Mesendoderm (in vitro differentiated cells): Measurements from ENCODE around the gene CST9.
"Not testable (repeated sequence)": the region's sequence is repeated elsewhere in the genome, so short reads cannot be mapped to it uniquely, and the experiment has no call there.

Experiments
- DNase-seq: peaks from one replicate; pipeline ENCODE4 v3.0.0; 2013
- H2AK5ac ChIP-seq: 2 replicates; pipeline ENCODE4 v1.6.1; 2013; ENCODE audit warnings: low read length, inconsistent platforms
- H2BK120ac ChIP-seq: 2 replicates; pipeline ENCODE4 v1.6.1; 2013; ENCODE audit warnings: low read depth, mild to moderate bottlenecking, low read length, moderate library complexity, mixed read lengths
- H2BK15ac ChIP-seq: replicated peaks from 2 replicates; pipeline ENCODE4 v1.6.1; 2013; ENCODE audit warnings: low read depth, mild to moderate bottlenecking, moderate library complexity
- H2BK5ac ChIP-seq: 2 replicates; pipeline ENCODE4 v1.6.1; 2013; ENCODE audit warnings: low read length, inconsistent platforms
- H3K18ac ChIP-seq: 2 replicates; pipeline ENCODE4 v1.6.1; 2013; ENCODE audit warnings: mild to moderate bottlenecking, low read length, mixed read lengths
- H3K23ac ChIP-seq: one replicate; pipeline ENCODE4 v1.6.1; 2013; ENCODE audit warnings: low read length
- H3K27ac ChIP-seq: 2 replicates; pipeline ENCODE4 v1.5.1; 2013; ENCODE audit warnings: low read depth, mild to moderate bottlenecking, inconsistent platforms, low read length, moderate library complexity
- H3K27me3 ChIP-seq: 2 replicates; pipeline ENCODE4 v1.6.1; 2013; ENCODE audit warnings: low read length, control low read depth, mild to moderate bottlenecking, inconsistent platforms; ENCODE audit not compliant: insufficient read depth, poor library complexity
- H3K36me3 ChIP-seq: 2 replicates; pipeline ENCODE4 v1.6.1; 2013; ENCODE audit warnings: low read length, inconsistent platforms; ENCODE audit not compliant: control insufficient read depth, insufficient read depth
- H3K4ac ChIP-seq: one replicate; pipeline ENCODE4 v1.6.1; 2013; ENCODE audit warnings: low read depth, mild to moderate bottlenecking, low read length, moderate library complexity
- H3K4me1 ChIP-seq: 2 replicates; pipeline ENCODE4 v1.6.1; 2013; ENCODE audit warnings: low read depth, low read length, inconsistent platforms; ENCODE audit not compliant: control insufficient read depth
- H3K4me2 ChIP-seq: 2 replicates; pipeline ENCODE4 v1.6.1; 2013; ENCODE audit warnings: low read length
- H3K4me3 ChIP-seq: 2 replicates; pipeline ENCODE4 v1.5.1; 2013; ENCODE audit warnings: mild to moderate bottlenecking, low read length
- H3K56ac ChIP-seq: one replicate; pipeline ENCODE4 v1.6.1; 2013; ENCODE audit warnings: low read length
- H3K79me1 ChIP-seq: 2 replicates; pipeline ENCODE4 v1.6.1; 2013; ENCODE audit warnings: low read length, inconsistent platforms
- H3K79me2 ChIP-seq: 2 replicates; pipeline ENCODE4 v1.6.1; 2013; ENCODE audit warnings: mild to moderate bottlenecking, low read length; ENCODE audit not compliant: control insufficient read depth, insufficient read depth
- H3K9ac ChIP-seq: 2 replicates; pipeline ENCODE4 v1.6.1; 2013; ENCODE audit warnings: low read length, inconsistent platforms
- H4K5ac ChIP-seq: one replicate; pipeline ENCODE4 v1.6.1; 2013; ENCODE audit warnings: low read length
- H4K8ac ChIP-seq: one replicate; pipeline ENCODE4 v1.6.1; 2013; ENCODE audit warnings: low read depth, mild to moderate bottlenecking, control low read depth, low read length, moderate library complexity
- WGBS: extraction: QIAGEN DNeasy Blood & Tissue Kit; methylation state at CpG from one replicate; pipeline ENCODE4 v1.1.7; 2013; ENCODE audit warnings: low lambda C conversion rate, missing lambda C conversion rate; ENCODE audit not compliant: insufficient coverage; ENCODE audit errors: extremely low coverage; 5-methylcytosine and 5-hydroxymethylcytosine counted together

CST9 gene

DNA sequence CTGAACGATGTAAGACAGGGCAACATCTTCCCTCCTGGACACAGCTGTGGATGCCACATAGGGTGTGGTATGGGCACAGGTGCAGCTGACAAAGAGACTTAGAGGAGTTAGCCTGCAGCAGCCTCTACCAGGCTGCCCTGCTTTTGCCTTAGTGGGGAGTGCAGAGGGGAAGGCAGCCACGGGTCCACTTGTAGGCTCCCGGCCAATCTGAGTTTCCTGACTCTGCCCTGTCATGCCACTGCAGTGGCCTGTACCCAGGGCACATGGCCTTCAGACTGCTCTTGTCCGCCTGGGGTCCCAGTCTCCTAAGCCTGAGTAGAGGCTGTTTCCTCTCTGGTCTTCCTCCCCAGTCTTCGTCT, 20.3 kb downstream of the CST9 start:
- H3K18ac ChIP-seq = no peak overlapping the region
- no CpG with 5 or more reads among the region's 5 CpGs for WGBS
- no peak overlapping the region for H2BK5ac ChIP-seq
- H3K4me1 ChIP-seq = no peaks in the 10 kb centered on the region
- H2AK5ac ChIP-seq = no peak overlapping the region
- no peak overlapping the region for H3K9ac ChIP-seq
- no peak overlapping the region for H4K5ac ChIP-seq
- no peaks in the 10 kb centered on the region for H3K79me2 ChIP-seq
- H3K4me2 ChIP-seq = no peak overlapping the region
- H3K36me3 ChIP-seq = no peaks in the 10 kb centered on the region
- no peaks in the 10 kb centered on the region for H3K27me3 ChIP-seq
- no peak overlapping the region for H2BK120ac ChIP-seq
- DNase-seq = no peak
- no peaks in the 10 kb centered on the region for H3K79me1 ChIP-seq
- H3K56ac ChIP-seq = no peak overlapping the region
- no peak overlapping the region for H3K23ac ChIP-seq
- H2BK15ac ChIP-seq = no peak overlapping the region
- no peak overlapping the region for H4K8ac ChIP-seq
- no peak overlapping the region for H3K4ac ChIP-seq
- H3K4me3 ChIP-seq = no peak overlapping the region
- H3K27ac ChIP-seq = no peak overlapping the region

DNA sequence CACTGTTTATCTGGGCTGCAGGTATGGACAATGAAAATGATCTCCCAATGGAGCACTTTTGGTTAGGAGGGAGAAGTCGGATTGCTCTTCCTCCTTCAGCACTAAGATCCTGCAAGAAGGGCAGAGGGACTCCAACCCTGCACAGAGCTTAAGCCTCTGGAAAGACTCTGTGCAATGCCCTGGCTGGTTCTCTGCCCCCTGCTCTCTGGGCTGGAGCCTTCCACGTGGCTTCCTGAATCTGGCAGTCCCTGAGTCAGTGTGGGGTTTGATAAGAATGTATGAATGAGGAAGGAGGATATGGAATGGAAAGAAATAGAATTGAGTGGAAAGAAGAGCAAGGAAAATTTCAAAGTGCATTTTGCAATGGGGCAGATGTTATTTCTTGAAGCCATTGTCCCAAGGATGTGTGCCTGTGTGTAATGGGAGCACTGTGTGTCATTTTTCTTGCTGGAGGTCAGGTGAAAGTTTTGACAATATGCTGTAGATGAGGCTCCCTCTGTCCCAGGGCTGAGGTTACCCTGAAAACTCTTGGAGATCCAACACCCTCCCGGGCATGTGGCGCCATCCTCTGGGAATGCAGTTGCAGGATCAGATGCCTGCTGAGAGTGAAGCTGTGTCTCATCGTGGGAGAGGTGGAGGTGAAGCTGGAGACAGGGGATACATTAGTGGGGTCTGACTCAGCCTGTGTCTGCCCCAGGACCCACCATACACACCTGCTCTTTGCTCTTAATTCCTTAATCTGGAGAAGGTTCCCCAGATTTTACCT, 21.1 kb downstream of the CST9 start:
- H4K8ac ChIP-seq = no peak overlapping the region
- H3K4me2 ChIP-seq = no peak overlapping the region
- DNase-seq = no peak
- no peak overlapping the region for H2AK5ac ChIP-seq
- no peak overlapping the region for H2BK5ac ChIP-seq
- H3K4me1 ChIP-seq = no peaks in the 10 kb centered on the region
- H3K79me2 ChIP-seq = no peaks in the 10 kb centered on the region
- no peak overlapping the region for H3K4me3 ChIP-seq
- no peaks in the 10 kb centered on the region for H3K79me1 ChIP-seq
- H3K27ac ChIP-seq = no peak overlapping the region
- no peak overlapping the region for H2BK120ac ChIP-seq
- no CpG with 5 or more reads among the region's 5 CpGs for WGBS
- H3K36me3 ChIP-seq = no peaks in the 10 kb centered on the region
- H3K56ac ChIP-seq = no peak overlapping the region
- H3K4ac ChIP-seq = no peak overlapping the region
- no peak overlapping the region for H2BK15ac ChIP-seq
- no peak overlapping the region for H3K23ac ChIP-seq
- no peak overlapping the region for H4K5ac ChIP-seq
- no peaks in the 10 kb centered on the region for H3K27me3 ChIP-seq
- no peak overlapping the region for H3K18ac ChIP-seq
- no peak overlapping the region for H3K9ac ChIP-seq

DNA sequence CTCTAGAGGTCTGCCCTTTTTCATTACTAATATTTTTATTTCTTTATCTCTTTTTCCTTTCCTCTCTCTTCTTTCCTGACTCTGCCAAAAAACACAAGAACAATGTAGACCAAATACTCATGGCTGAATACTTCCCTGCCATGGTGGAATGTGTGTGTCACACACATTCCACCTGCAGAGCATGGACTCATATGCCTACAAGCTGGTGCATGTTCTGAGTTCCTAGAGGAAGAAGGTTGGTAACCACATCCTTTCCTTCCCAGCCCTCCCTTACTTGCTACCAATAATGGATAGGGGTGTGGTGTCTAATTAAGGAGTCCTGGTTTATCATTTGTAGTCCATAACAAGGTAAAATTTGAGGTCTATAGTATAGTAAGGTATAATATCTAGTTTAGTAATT, 22.2 kb downstream of the CST9 start:
- no peak overlapping the region for H3K27ac ChIP-seq
- H3K27me3 ChIP-seq = no peaks in the 10 kb centered on the region
- no peak for DNase-seq
- no peak overlapping the region for H2BK15ac ChIP-seq
- no peaks in the 10 kb centered on the region for H3K4me1 ChIP-seq
- H3K4ac ChIP-seq = no peak overlapping the region
- no peak overlapping the region for H3K56ac ChIP-seq
- no peak overlapping the region for H4K5ac ChIP-seq
- H3K4me3 ChIP-seq = no peak overlapping the region
- H3K79me2 ChIP-seq = no peaks in the 10 kb centered on the region
- no peaks in the 10 kb centered on the region for H3K36me3 ChIP-seq
- H3K23ac ChIP-seq = no peak overlapping the region
- H4K8ac ChIP-seq = no peak overlapping the region
- H3K79me1 ChIP-seq = no peaks in the 10 kb centered on the region
- H3K9ac ChIP-seq = no peak overlapping the region
- H2BK120ac ChIP-seq = no peak overlapping the region
- no peak overlapping the region for H3K18ac ChIP-seq
- H2BK5ac ChIP-seq = no peak overlapping the region
- no peak overlapping the region for H3K4me2 ChIP-seq
- no peak overlapping the region for H2AK5ac ChIP-seq

DNA sequence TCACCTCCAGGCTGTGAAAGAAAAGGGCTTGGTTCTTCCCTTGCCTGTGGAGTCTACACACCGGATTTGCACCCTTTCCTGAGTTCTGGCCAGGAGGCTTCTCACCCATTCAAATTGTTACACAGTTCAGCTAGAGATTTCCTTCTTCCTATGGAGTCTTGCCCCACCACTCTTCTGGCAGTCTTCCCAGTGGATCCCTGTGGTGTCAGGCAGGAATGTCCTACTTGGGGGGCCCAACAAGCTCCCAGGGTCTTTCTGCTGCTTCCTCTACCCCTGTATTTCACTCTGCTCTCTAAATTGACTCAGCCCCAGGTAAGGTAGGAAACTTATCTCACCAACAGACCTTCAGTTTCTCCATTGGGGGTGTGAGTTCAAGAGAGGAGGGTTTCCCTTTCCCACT, 23.4 kb downstream of the CST9 start:
- Histone ChIP-seq H3K4me1 (no peaks in the 10 kb centered on the region), H2AK5ac (no peak overlapping the region), H3K23ac (no peak overlapping the region), H3K18ac (peak overlapping the region; percentile 39), H3K56ac (no peak overlapping the region), H2BK5ac (no peak overlapping the region), H4K5ac (no peak overlapping the region), H3K4me3 (no peak overlapping the region), H3K27ac (no peak overlapping the region), H3K4me2 (no peak overlapping the region), H2BK120ac (no peak overlapping the region), H3K79me1 (no peaks in the 10 kb centered on the region), H3K9ac (no peak overlapping the region), H3K79me2 (no peaks in the 10 kb centered on the region), H3K4ac (no peak overlapping the region), H4K8ac (no peak overlapping the region), H3K36me3 (no peaks in the 10 kb centered on the region), H2BK15ac (no peak overlapping the region), H3K27me3 (no peaks in the 10 kb centered on the region)
- WGBS = no CpG with 5 or more reads among the region's 1 CpG
- DNase-seq = no peak

DNA sequence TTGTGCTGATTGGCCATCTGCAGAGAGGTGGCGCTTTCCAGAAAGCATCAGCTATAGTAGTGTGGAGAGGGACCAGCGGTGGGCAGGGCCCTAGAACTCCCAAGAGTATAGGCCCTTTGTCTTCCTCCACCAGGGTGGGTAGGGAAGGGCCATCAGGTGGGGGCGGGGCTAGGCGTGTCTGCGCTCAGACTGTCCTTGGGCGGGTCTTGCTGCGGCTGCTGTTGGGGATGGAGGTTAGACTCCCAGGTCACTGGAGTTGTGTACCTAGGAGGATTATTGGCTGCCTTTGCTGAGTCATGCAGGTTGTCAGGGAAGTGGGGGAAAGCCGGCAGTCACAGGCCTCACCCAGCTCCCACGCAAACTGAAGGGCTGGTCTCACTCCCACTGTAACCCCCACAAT, 23.9 kb downstream of the CST9 start:
- not testable (repeated sequence) for H3K27me3 ChIP-seq, H2BK5ac ChIP-seq, H3K27ac ChIP-seq, H3K23ac ChIP-seq, H2BK15ac ChIP-seq, H3K4ac ChIP-seq, H4K8ac ChIP-seq, H4K5ac ChIP-seq, H2BK120ac ChIP-seq, H3K79me1 ChIP-seq, H3K79me2 ChIP-seq, H3K4me2 ChIP-seq, H2AK5ac ChIP-seq, H3K9ac ChIP-seq, H3K4me3 ChIP-seq, H3K36me3 ChIP-seq, H3K4me1 ChIP-seq, H3K56ac ChIP-seq
- DNase-seq = peak; percentile 18
- WGBS = no CpG with 5 or more reads among the region's 9 CpGs
- H3K18ac ChIP-seq = peak overlapping the region; percentile 39

- Histone ChIP-seq H3K23ac (no peak overlapping the region), H3K27me3 (no peaks in the 10 kb centered on the region), H3K36me3 (no peaks in the 10 kb centered on the region), H3K4me1 (no peaks in the 10 kb centered on the region), H2BK5ac (no peak overlapping the region), H3K18ac (no peak overlapping the region), H4K5ac (no peak overlapping the region), H3K79me2 (no peaks in the 10 kb centered on the region), H3K9ac (no peak overlapping the region), H4K8ac (no peak overlapping the region), H2BK120ac (no peak overlapping the region), H3K4ac (no peak overlapping the region), H2BK15ac (no peak overlapping the region), H3K4me3 (no peak overlapping the region), H3K56ac (no peak overlapping the region), H2AK5ac (no peak overlapping the region), H3K79me1 (no peaks in the 10 kb centered on the region), H3K4me2 (no peak overlapping the region), H3K27ac (no peak overlapping the region)
- no peak for DNase-seq
Observed at GRCh38 chr20:23574977-23575376, 30.7 kb downstream of the CST9 start.
